Spleen (tissue), 7 donors: Measurements from ENCODE around the gene ELF5.

ENCODE experiments used
- POLR2A ChIP-seq, 3 donors: fragments of 450-650 bp; IDR thresholded peaks; one replicate each; pipeline ENCODE4 v1.5.1; 2017; ENCODE audit warnings: antibody characterized with exemption in 3 of 3, mild to moderate bottlenecking in 1 of 3
- POLR2AphosphoS5 ChIP-seq, 3 donors: sonication (generic); formaldehyde crosslinking; IDR thresholded peaks; one replicate each; pipeline ENCODE4 v1.5.1; 2017; ENCODE audit warnings: antibody characterized with exemption in 3 of 3
- TF ChIP-seq, protein P1 (sequence below), 11 experiments: fragments of 200-600 bp in 7 of 11; fragments of 450-650 bp in 4 of 11; sonication (generic) in 4 of 11; IDR thresholded peaks in 8 of 11; conservative IDR thresholded peaks in 3 of 11; 1 replicate in 7 of 11; 2 replicates in 4 of 11; pipeline versions ENCODE4 v1.4.0 to v1.8.0; 2016 to 2021; ENCODE audit warnings: antibody characterized with exemption in 11 of 11, inconsistent platforms in 4 of 11, mild to moderate bottlenecking in 1 of 11
- donor health status: DM: no; HTN: no; CAD: no; lungs with moderate emphysema.
- donor health status: DM: no; HTN: no; CAD: no.
- donor health status: DM: no; HTN: no; CAD: no.

DNA sequence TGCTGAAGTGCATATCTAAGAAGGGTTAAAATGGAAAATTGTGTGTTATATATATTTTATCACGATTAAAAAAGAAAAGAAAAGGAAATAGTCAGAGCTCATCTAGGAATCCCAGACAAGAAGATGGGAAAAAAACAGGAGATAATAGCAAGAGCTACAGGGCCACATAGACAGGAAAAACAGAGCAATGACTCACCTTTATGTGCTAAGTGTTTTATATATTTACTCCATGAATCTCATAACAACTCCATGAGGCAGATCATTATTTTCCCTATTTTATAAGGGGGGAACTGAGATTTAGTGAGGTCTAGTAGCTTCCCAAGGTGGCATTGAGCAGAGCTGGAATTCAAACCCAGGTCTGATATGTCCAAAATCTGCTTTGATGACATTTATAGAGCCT lies 18.1 kb upstream of the ELF5 start:
- TF ChIP-seq, protein P1, sequence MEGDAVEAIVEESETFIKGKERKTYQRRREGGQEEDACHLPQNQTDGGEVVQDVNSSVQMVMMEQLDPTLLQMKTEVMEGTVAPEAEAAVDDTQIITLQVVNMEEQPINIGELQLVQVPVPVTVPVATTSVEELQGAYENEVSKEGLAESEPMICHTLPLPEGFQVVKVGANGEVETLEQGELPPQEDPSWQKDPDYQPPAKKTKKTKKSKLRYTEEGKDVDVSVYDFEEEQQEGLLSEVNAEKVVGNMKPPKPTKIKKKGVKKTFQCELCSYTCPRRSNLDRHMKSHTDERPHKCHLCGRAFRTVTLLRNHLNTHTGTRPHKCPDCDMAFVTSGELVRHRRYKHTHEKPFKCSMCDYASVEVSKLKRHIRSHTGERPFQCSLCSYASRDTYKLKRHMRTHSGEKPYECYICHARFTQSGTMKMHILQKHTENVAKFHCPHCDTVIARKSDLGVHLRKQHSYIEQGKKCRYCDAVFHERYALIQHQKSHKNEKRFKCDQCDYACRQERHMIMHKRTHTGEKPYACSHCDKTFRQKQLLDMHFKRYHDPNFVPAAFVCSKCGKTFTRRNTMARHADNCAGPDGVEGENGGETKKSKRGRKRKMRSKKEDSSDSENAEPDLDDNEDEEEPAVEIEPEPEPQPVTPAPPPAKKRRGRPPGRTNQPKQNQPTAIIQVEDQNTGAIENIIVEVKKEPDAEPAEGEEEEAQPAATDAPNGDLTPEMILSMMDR (IDR thresholded peaks at IDR 0.05 in 8 of 11, conservative IDR thresholded peaks at IDR 0.05 in 3 of 11): no peak
- TF ChIP-seq POLR2AphosphoS5 (IDR thresholded peaks at IDR 0.05) (no peak), POLR2A (IDR thresholded peaks at IDR 0.05) (no peak)
